GM23248 (cell line): Measurements from ENCODE around the gene LRMDA.

ENCODE experiments used
- EZH2 ChIP-seq: fragments of 200-600 bp; sonication (generic); IDR thresholded peaks from 2 replicates; pipeline ENCODE4 v1.6.1; 2018; ENCODE audit warnings: antibody characterized with exemption, mild to moderate bottlenecking; ENCODE audit not compliant: insufficient read depth, poor library complexity, severe bottlenecking
- EZH2phosphoT487 ChIP-seq: fragments of 200-600 bp; sonication (generic); IDR thresholded peaks from 2 replicates; pipeline ENCODE4 v1.6.1; 2018; ENCODE audit warnings: antibody characterized with exemption, moderate library complexity, mild to moderate bottlenecking, low read depth; ENCODE audit not compliant: insufficient read depth

DNA sequence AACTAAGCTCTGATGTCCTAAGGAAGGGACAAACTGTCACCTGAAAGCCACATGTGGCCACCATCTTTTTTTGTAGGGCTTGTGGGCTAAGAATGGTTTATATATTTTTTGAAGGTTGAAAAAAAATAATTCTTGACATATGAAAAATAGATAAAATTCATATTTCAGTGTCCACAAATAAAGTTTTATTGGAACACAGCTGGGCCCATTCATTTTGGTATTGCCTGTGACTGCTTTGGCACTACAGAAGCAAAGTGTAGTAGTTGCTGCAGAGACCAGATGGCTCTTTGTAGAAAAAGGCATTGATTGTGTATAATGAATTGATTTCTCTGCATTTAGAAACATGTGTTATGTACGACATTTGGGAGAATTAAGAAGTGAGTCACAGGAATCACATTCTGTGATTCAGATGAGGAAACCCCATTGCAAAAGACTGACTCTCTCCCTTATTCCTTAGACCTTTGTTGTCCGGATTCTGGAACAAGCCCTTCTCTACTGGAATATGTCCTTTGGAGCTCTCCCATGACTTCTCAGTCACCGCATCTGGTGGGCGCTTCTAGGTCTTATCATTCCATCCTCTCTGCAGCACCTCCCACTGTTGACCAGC is 438.7 kb downstream of the LRMDA start:
- no peak for TF ChIP-seq EZH2
- no peak for TF ChIP-seq EZH2phosphoT487
